ENCODE measurements around the gene PREX1. TPM values are rescaled to one million over a fixed set of nuclear protein-coding genes. Genes with fewer than 3 reads are reported as not detected.

PREX1 gene
- total RNA-seq, 1 donor from 2014 or later, result 235 TPM

DNA sequence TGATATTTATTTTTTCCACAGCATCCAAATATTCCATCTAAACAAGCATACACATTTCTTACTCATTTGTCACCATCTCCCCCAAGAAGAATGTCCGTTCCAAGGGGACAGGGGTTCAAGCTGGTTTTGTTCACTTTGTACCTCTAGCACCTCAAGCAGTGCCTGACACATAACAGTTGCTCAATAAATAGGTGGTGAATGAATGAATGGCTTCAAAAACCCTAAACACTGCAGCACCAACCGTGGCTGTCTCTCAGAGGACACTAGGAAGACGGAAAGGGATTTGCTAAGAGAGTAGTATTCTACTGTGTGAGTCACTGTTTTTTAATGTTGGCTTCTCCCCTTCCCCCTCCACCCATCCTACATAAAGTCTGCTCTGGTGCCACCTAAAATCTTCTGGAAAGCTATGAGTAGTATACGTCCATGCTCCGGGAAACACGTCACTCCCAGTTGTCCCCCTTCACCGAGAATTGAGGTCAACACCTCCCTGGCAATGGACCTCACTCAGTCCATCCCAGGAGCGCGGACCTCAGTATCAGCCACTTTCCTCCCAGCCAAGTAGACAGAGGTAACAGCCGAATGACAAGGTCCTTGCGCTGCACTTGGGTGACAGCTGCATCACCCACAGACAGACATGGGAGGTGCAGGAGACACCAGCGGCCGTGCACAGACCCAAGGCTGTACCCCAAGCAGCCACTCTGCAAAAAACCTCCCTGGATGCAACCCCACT is 107.4 kb downstream of the PREX1 start:
- Mint-ChIP-seq H3K4me3 (ENCODE audit: unreplicated experiment) (no peak overlapping the region), H3K4me1 (ENCODE audit: low read depth, unreplicated experiment) (peaks cover 28% of the 10 kb centered on the region), H3K27me3 (ENCODE audit: unreplicated experiment) (peaks cover 20% of the 10 kb centered on the region), H3K27ac (ENCODE audit: unreplicated experiment) (peak overlapping the region; percentile 10), H3K9me3 (ENCODE audit: unreplicated experiment) (peaks cover 13% of the 10 kb centered on the region), H3K36me3 (ENCODE audit: unreplicated experiment) (peaks cover 18% of the 10 kb centered on the region)
- no peak for DNase-seq
- TF ChIP-seq, protein P1, sequence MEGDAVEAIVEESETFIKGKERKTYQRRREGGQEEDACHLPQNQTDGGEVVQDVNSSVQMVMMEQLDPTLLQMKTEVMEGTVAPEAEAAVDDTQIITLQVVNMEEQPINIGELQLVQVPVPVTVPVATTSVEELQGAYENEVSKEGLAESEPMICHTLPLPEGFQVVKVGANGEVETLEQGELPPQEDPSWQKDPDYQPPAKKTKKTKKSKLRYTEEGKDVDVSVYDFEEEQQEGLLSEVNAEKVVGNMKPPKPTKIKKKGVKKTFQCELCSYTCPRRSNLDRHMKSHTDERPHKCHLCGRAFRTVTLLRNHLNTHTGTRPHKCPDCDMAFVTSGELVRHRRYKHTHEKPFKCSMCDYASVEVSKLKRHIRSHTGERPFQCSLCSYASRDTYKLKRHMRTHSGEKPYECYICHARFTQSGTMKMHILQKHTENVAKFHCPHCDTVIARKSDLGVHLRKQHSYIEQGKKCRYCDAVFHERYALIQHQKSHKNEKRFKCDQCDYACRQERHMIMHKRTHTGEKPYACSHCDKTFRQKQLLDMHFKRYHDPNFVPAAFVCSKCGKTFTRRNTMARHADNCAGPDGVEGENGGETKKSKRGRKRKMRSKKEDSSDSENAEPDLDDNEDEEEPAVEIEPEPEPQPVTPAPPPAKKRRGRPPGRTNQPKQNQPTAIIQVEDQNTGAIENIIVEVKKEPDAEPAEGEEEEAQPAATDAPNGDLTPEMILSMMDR (IDR thresholded peaks at IDR 0.05; ENCODE audit: partially characterized antibody, unreplicated experiment), result no peak

DNA sequence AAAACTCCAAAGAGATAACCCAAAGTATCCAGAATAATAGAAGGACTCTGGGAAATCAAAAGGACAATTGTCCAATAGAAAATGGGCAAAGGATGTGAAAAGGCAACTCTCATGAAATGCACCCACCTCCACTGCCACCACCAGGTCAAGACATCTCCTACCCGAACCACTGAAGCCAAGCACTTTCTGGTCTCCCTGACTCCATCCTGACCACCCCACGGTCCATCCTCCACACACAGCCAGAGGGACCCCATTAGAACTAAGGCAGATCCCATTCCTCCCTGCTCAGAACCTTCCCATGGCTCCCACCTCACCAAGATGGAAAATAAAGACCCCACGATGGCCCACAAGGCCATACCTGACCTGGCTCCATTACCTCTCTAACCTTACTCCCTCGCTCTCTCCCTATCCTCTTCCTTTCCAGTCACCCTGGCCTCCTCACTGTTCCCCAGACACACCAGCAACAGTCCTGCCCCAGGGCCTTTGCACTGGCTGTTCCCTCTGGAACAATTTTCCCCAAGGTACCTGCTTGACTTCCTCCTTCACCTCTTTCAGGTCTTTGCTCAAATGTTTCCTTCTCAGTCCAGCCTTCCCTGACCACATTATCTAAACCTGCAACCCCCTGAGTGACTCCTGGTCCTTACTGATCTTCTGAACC is 108.1 kb downstream of the PREX1 start:
- peaks cover 23% of the 10 kb centered on the region for H3K4me1 Mint-ChIP-seq (ENCODE audit: low read depth, unreplicated experiment)
- peak overlapping the region; percentile 10 for H3K27ac Mint-ChIP-seq (ENCODE audit: unreplicated experiment)
- H3K27me3 Mint-ChIP-seq (ENCODE audit: unreplicated experiment), result peaks cover 20% of the 10 kb centered on the region
- TF ChIP-seq, protein P1 (IDR thresholded peaks at IDR 0.05; ENCODE audit: partially characterized antibody, unreplicated experiment), result no peak
- DNase-seq, result no peak
- H3K36me3 Mint-ChIP-seq (ENCODE audit: unreplicated experiment), result peaks cover 16% of the 10 kb centered on the region
- no peak overlapping the region for H3K4me3 Mint-ChIP-seq (ENCODE audit: unreplicated experiment)
- peaks cover 13% of the 10 kb centered on the region for H3K9me3 Mint-ChIP-seq (ENCODE audit: unreplicated experiment)

DNA sequence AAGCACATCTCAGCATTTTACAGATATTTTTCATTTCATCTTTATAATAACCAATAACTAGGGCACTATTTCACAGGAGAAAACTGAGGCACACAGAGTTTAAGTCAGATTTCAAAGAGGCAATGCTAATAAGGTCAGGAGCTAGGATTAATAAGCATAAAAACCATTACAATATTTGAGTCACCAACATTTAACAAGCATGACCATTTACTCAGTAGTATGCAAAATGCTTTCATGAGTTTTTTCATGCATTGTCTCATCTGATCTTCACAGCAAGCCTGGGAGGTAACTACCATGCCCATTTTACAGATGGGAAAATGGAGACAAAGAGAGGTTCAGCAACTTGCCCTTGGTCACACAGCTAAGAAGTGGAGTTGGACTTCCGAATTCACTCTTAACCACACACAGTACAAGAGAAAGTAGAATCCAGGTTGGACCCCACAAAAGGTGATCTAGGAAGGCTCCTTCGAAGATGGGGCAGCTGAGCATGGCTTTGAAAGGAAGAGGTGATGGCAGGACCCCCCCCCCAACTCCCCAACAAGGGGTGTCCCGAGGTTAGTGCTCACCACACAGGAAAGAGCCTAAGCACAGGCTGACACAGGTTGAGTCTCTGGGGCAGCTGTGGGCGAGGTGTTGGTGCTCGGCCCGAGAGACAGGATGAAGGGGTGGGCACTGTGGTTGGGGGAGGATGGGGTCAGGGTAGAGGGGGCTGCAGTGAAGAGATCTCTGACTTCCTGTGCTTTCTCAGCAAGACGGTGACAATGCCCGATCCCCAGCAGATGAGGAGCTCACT is 108.8 kb downstream of the PREX1 start:
- Mint-ChIP-seq H3K4me1 (ENCODE audit: low read depth, unreplicated experiment) (peaks cover 15% of the 10 kb centered on the region), H3K27ac (ENCODE audit: unreplicated experiment) (no peak overlapping the region), H3K27me3 (ENCODE audit: unreplicated experiment) (peaks cover 18% of the 10 kb centered on the region), H3K9me3 (ENCODE audit: unreplicated experiment) (peaks cover 13% of the 10 kb centered on the region), H3K36me3 (ENCODE audit: unreplicated experiment) (peaks cover 9% of the 10 kb centered on the region), H3K4me3 (ENCODE audit: unreplicated experiment) (no peak overlapping the region)
- no peak for DNase-seq
- TF ChIP-seq, protein P1 (IDR thresholded peaks at IDR 0.05; ENCODE audit: partially characterized antibody, unreplicated experiment), result no peak

DNA sequence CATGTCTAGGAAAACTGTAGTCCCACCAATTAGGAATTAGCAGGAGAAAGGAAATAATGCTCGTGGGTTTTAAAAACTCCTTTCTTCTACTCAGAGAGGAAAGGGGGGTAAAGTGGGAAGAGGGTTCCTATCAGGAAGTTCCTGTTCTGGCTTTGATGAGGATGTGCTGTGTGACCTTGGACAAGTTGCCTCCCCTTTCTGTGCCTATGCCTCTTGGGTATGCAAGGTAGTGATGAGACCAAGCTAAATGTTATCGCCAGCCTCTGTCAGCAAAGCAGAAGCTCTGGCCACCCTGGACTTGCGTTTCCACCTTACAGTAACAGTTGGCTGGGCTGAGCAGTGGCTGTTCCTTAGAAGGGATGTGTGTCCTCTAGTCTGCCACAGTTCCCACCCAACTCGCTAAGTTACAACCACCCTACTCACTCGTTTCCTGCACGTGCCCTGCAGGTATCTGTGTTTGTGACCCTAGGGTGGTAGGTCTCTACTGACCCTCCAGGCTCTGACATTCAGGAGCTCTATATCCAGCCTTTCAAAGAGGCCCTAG is 110.0 kb downstream of the PREX1 start:
- peaks cover 13% of the 10 kb centered on the region for H3K9me3 Mint-ChIP-seq (ENCODE audit: unreplicated experiment)
- peaks cover 15% of the 10 kb centered on the region for H3K27me3 Mint-ChIP-seq (ENCODE audit: unreplicated experiment)
- H3K36me3 Mint-ChIP-seq (ENCODE audit: unreplicated experiment), result peaks cover 9% of the 10 kb centered on the region
- peaks cover 6% of the 10 kb centered on the region for H3K4me1 Mint-ChIP-seq (ENCODE audit: low read depth, unreplicated experiment)
- H3K27ac Mint-ChIP-seq (ENCODE audit: unreplicated experiment), result no peak overlapping the region
- no peak overlapping the region for H3K4me3 Mint-ChIP-seq (ENCODE audit: unreplicated experiment)
- TF ChIP-seq, protein P1 (IDR thresholded peaks at IDR 0.05; ENCODE audit: partially characterized antibody, unreplicated experiment), result no peak
- no peak for DNase-seq
